Endothelial cell of umbilical vein (primary cell): ENCODE results near the gene ALOX15B. TPM values are rescaled to one million over a fixed set of nuclear protein-coding genes. Genes with fewer than 3 reads are reported as not detected.

Experiments used
- BruUV-seq: library from RNA; stranded (reverse); fragments of 400-500 nt; replicated peaks from 2 replicates; lab custom pipeline; 2021; lab: Mats Ljungman, UMichigan
- CTCF ChIA-PET: fragments of 300-600, 350-600 bp; sonication (Branson Sonifier 250); formaldehyde crosslinking; loops from one replicate; lab custom pipeline; 2021; ENCODE audit warnings: antibody characterized with exemption, inconsistent platforms; lab: Charles Lee
- POLR2A ChIA-PET: fragments of 300-600, 350-600 bp; sonication (Branson Sonifier 250); formaldehyde crosslinking; loops from one replicate; lab custom pipeline; 2021; ENCODE audit warnings: antibody characterized with exemption, inconsistent platforms; lab: Charles Lee
- DNase-seq: peaks from one replicate; pipeline ENCODE4 v3.0.0-alpha.2; 2011; ENCODE audit warnings: low read depth, low spot score
- FAIRE-seq: peaks from 2 replicates; lab custom pipeline; 2011; peaks lifted over from hg19 to GRCh38; lab: Jason Lieb, UNC
- H2AFZ ChIP-seq: 2 replicates; pipeline ENCODE4 v1.6.0; 2012; ENCODE audit warnings: low read depth, low read length, control low read depth, inconsistent platforms
- H3K27ac ChIP-seq: 2 replicates; pipeline ENCODE4 v1.5.1; 2011; ENCODE audit warnings: low read depth, mild to moderate bottlenecking, control low read depth, low read length, moderate library complexity; ENCODE audit not compliant: insufficient read depth
- H3K27me3 ChIP-seq, 2 experiments: 2 replicates each; pipeline versions ENCODE4 v1.6.0 to v1.6.1; 2011; ENCODE audit warnings: low read length in 2 of 2, mixed read lengths in 1 of 2; ENCODE audit not compliant: control insufficient read depth in 2 of 2, insufficient read depth in 2 of 2
- H3K36me3 ChIP-seq, 2 experiments: 2 replicates in 1 of 2; 3 replicates in 1 of 2; pipeline ENCODE4 v1.5.1; 2011; ENCODE audit warnings: low read length in 2 of 2, mild to moderate bottlenecking in 1 of 2, moderate library complexity in 1 of 2; ENCODE audit not compliant: control insufficient read depth in 2 of 2, insufficient read depth in 2 of 2; ENCODE audit errors: extremely low read depth in 1 of 2
- H3K4me1 ChIP-seq: 3 replicates; pipeline ENCODE4 v1.5.1; 2011; ENCODE audit warnings: mild to moderate bottlenecking, low read length; ENCODE audit not compliant: control insufficient read depth, insufficient read depth; ENCODE audit errors: extremely low read depth
- H3K4me2 ChIP-seq: 2 replicates; pipeline ENCODE4 v1.6.1; 2011; ENCODE audit warnings: low read length, control low read depth, mixed read lengths; ENCODE audit not compliant: insufficient read depth
- H3K4me3 ChIP-seq, 3 experiments: fragments of 200-600 bp in 1 of 3; sonication (generic), shearing (Covaris generic) in 1 of 3; replicated peaks in 1 of 3; 2 replicates each; pipeline ENCODE4 v1.5.1; 2011 to 2016; ENCODE audit warnings: control low read depth in 3 of 3, low read length in 3 of 3, mild to moderate bottlenecking in 2 of 3, inconsistent platforms in 1 of 3, low read depth in 1 of 3, moderate library complexity in 1 of 3; ENCODE audit not compliant: insufficient read depth in 1 of 3
- H3K79me2 ChIP-seq: 2 replicates; pipeline ENCODE4 v1.6.0; 2012; ENCODE audit warnings: low read length, inconsistent platforms; ENCODE audit not compliant: control insufficient read depth, insufficient read depth
- H3K9ac ChIP-seq: replicated peaks from 2 replicates; pipeline ENCODE3; 2011; ENCODE audit warnings: low read length, control low read depth; ENCODE audit not compliant: insufficient read depth; ENCODE audit errors: extremely low read depth
- H3K9me1 ChIP-seq: replicated peaks from 3 replicates; pipeline ENCODE4 v1.6.0; 2011; ENCODE audit warnings: mild to moderate bottlenecking, low read length; ENCODE audit not compliant: control insufficient read depth, insufficient read depth; ENCODE audit errors: extremely low read depth
- H3K9me3 ChIP-seq: replicated peaks from 2 replicates; pipeline ENCODE4 v1.5.1; 2012; ENCODE audit warnings: low read length, inconsistent platforms; ENCODE audit not compliant: control insufficient read depth, insufficient read depth
- H4K20me1 ChIP-seq: replicated peaks from 2 replicates; pipeline ENCODE3; 2011; ENCODE audit warnings: mild to moderate bottlenecking, low read length; ENCODE audit not compliant: control insufficient read depth, insufficient read depth; ENCODE audit errors: extremely low read depth
- CTCF ChIP-seq, 2 donors: IDR thresholded peaks; 1 replicate in 1 of 2; 2 replicates in 1 of 2; pipeline ENCODE4 v1.5.1; 2011; ENCODE audit warnings: low read length in 2 of 2, mild to moderate bottlenecking in 2 of 2, moderate library complexity in 2 of 2, control low read depth in 1 of 2, inconsistent platforms in 1 of 2, low read depth in 1 of 2; ENCODE audit not compliant: insufficient read depth in 1 of 2; ENCODE audit errors: extremely low read depth in 1 of 2
- EZH2 ChIP-seq: IDR thresholded peaks from 2 replicates; pipeline ENCODE4 v1.6.1; 2012; ENCODE audit warnings: borderline replicate concordance, low read depth, mild to moderate bottlenecking, moderate library complexity, low read length, inconsistent platforms; ENCODE audit not compliant: severe bottlenecking
- FOS ChIP-seq: IDR thresholded peaks from 2 replicates; pipeline ENCODE4 v1.6.1; 2011; ENCODE audit warnings: mild to moderate bottlenecking, low read length, moderate library complexity, borderline replicate concordance; ENCODE audit not compliant: insufficient read depth
- GATA2 ChIP-seq: IDR thresholded peaks from 2 replicates; pipeline ENCODE4 v1.7.0; 2011; ENCODE audit warnings: low read depth, mild to moderate bottlenecking, moderate library complexity, mixed read lengths, low read length; ENCODE audit not compliant: insufficient read length, insufficient read depth
- JUN ChIP-seq: IDR thresholded peaks from 2 replicates; pipeline ENCODE4 v1.6.1; 2011; ENCODE audit warnings: borderline replicate concordance, low read depth; ENCODE audit not compliant: insufficient read length, insufficient read depth
- MYC ChIP-seq: IDR thresholded peaks from one replicate; pipeline ENCODE4 v1.6.1; 2011; ENCODE audit warnings: mild to moderate bottlenecking, low read depth, low read length
- POLR2A ChIP-seq: IDR thresholded peaks from 2 replicates; pipeline ENCODE4 v1.6.1; 2012; ENCODE audit warnings: low read depth, mild to moderate bottlenecking, control low read depth, low read length
- POLR2AphosphoS5 ChIP-seq: IDR thresholded peaks from 2 replicates; pipeline ENCODE4 v1.6.1; 2012; ENCODE audit warnings: low read depth, mild to moderate bottlenecking, control low read depth, low read length, moderate library complexity; ENCODE audit not compliant: insufficient read depth
- dilution Hi-C: fragments of 300-500 bp; cut with MboI; formaldehyde crosslinking; loops from one replicate; pipeline ENCODE4 v1.15.0; 2019; ENCODE audit warnings: low sequenced_read_pairs; ENCODE audit not compliant: extremely low pct_ligation_motif_present
- intact Hi-C: fragments of 100-400 bp; cut with micrococcal nuclease; formaldehyde crosslinking; loops from one replicate; pipeline ENCODE4 v1.10.0; 2022
- polyA plus RNA-seq, 4 experiments: library from polyadenylated mRNA; depleted of rRNA in 3 of 4; stranded (reverse) in 3 of 4; unstranded in 1 of 4; fragments of >200 nt; gene quantifications; 2 replicates each; pipeline versions ENCODE4 v1.2.1 to v1.2.3, GENCODE V29; 2011 to 2012; ENCODE audit warnings: missing spikeins in 1 of 4
- total RNA-seq: library from RNA; stranded (reverse); gene quantifications from 2 replicates; pipeline ENCODE4 v1.2.3, GENCODE V29; 2021
- TF ChIP-seq, protein P1 (sequence below): IDR thresholded peaks from 2 replicates; pipeline ENCODE4 v1.6.1; 2011; ENCODE audit not compliant: insufficient read depth, insufficient read length

ALOX15B gene
- total and polyA plus RNA-seq, 2 donors (not counting 3 experiments of a cell fraction or from before 2014, with no cell fraction given): not detected

DNA sequence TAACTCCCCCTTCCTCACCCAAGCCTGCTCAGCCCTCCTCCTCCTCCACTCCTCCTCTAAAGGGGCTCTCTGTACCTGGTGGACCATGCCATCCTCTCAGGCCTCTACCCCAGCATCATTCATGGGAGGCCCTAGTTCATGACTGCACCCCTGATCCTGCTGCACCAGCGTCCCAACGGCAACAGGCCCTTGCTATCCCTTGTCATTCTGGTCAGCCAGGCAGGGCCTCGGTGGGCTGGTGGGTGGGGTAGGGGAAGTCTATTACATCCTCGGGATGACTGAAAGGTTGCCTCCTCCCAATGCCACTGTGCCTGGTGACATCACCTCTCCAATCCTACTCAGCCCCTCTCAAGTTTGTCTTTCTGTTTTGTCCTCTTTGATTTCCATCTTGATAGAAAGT lies 28.9 kb downstream of the ALOX15B start:
- intact Hi-C loops: no loop called here
- no peak for FAIRE-seq
- CTCF ChIA-PET: interaction anchor here (2.3 to 4.7 kb wide), 2 partner anchors 8 to 11 kb away, joined by 5 to 73 read pairs; no protein-coding TSS in a partner anchor

More for the DNA sequence above, 28.9 kb downstream of the ALOX15B start:
- dilution Hi-C loops: no loop called here
- H3K9me1 ChIP-seq: no peaks in the 10 kb centered on the region
- no peaks in the 10 kb centered on the region for H4K20me1 ChIP-seq
- peaks cover 2% of the 10 kb centered on the region for H3K4me1 ChIP-seq
- no peak overlapping the region for H2AFZ ChIP-seq
- TF ChIP-seq, protein P1, sequence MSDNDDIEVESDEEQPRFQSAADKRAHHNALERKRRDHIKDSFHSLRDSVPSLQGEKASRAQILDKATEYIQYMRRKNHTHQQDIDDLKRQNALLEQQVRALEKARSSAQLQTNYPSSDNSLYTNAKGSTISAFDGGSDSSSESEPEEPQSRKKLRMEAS: no peak
- TF ChIP-seq POLR2A (no peak), EZH2 (no peak), GATA2 (no peak), JUN (no peak), POLR2AphosphoS5 (no peak), FOS (no peak), CTCF (IDR thresholded peaks at IDR 0.05; ENCODE audit: extremely low read depth in 1 of 2, insufficient read depth in 1 of 2, low read depth in 1 of 2, low read length in 2 of 2) (no peak), MYC (no peak)
- no peak overlapping the region for H3K9ac ChIP-seq
- DNase-seq: no peak
- H3K27me3 ChIP-seq: peaks cover 29 to 37% of the 10 kb centered on the region in 2 experiments
- no TSS peak for BruUV-seq
- no peaks in the 10 kb centered on the region for H3K9me3 ChIP-seq
- H3K4me3 ChIP-seq: no peak overlapping the region
- POLR2A ChIA-PET: no interaction called here
- H3K4me2 ChIP-seq: no peak overlapping the region
- H3K27ac ChIP-seq: no peak overlapping the region
- H3K79me2 ChIP-seq: no peaks in the 10 kb centered on the region
- no peaks in the 10 kb centered on the region for H3K36me3 ChIP-seq
